Suprapubic skin (tissue), 4 donors: ENCODE data around the gene SIN3B. TPM values are rescaled to one million over a fixed set of nuclear protein-coding genes. Genes with fewer than 3 reads are reported as not detected.

Experiments used
- DNase-seq, 2 donors: peaks; one replicate each; pipeline ENCODE4 v3.0.0-alpha.2; 2019; ENCODE audit warnings: low spot score in 2 of 2
- H3K27ac ChIP-seq: fragments of 200-600 bp; sonication (generic); one replicate; pipeline ENCODE4 v1.5.1; 2019
- H3K27me3 ChIP-seq: fragments of 200-600 bp; sonication (generic); one replicate; pipeline ENCODE4 v1.5.1; 2019
- H3K36me3 ChIP-seq: fragments of 200-600 bp; sonication (generic); one replicate; pipeline ENCODE4 v1.5.1; 2019
- H3K4me1 ChIP-seq: fragments of 200-600 bp; sonication (generic); one replicate; pipeline ENCODE4 v1.5.1; 2019
- H3K4me3 ChIP-seq: fragments of 200-600 bp; sonication (generic); one replicate; pipeline ENCODE4 v1.5.1; 2019; ENCODE audit warnings: mild to moderate bottlenecking
- H3K9me3 ChIP-seq: fragments of 200-600 bp; sonication (generic); one replicate; pipeline ENCODE4 v1.5.1; 2019
- CTCF ChIP-seq, 2 donors: fragments of 200-600 bp in 1 of 2; fragments of 450-650 bp in 1 of 2; sonication (generic) in 1 of 2; IDR thresholded peaks; one replicate each; pipeline ENCODE4 v1.5.1; 2016 to 2019; ENCODE audit warnings: antibody characterized with exemption in 2 of 2, mild to moderate bottlenecking in 1 of 2, moderate library complexity in 1 of 2
- EP300 ChIP-seq: sonication (generic); formaldehyde crosslinking; IDR thresholded peaks from one replicate; pipeline ENCODE4 v1.6.1; 2017; ENCODE audit warnings: antibody characterized with exemption
- POLR2A ChIP-seq, 2 donors: fragments of 450-650 bp; IDR thresholded peaks; one replicate each; pipeline ENCODE4 v1.6.1; 2017; ENCODE audit warnings: antibody characterized with exemption in 2 of 2, mild to moderate bottlenecking in 2 of 2, moderate library complexity in 2 of 2
- POLR2AphosphoS5 ChIP-seq, 3 donors: sonication (generic); formaldehyde crosslinking; IDR thresholded peaks; one replicate each; pipeline ENCODE4 v1.6.1; 2017; ENCODE audit warnings: antibody characterized with exemption in 3 of 3
- WGBS: methylation state at CpG from one replicate; pipeline ENCODE4 v1.1.5; 2018; 5-methylcytosine and 5-hydroxymethylcytosine counted together
- total RNA-seq, 4 donors: library from RNA; depleted of rRNA; stranded (reverse); fragments of >200 nt; gene quantifications; one replicate each; pipeline ENCODE4 v1.1.0, GENCODE V29; 2016

SIN3B gene
- total RNA-seq, 4 donors from 2014 or later, result 32.1 to 122 (median 39.4) TPM

GRCh38 chr19:16920816-16921529 lies 91.8 kb downstream of the SIN3B start:
- H3K27ac ChIP-seq, result no peak overlapping the region
- H3K4me1 ChIP-seq, result peaks cover 8% of the 10 kb centered on the region
- no peaks in the 10 kb centered on the region for H3K36me3 ChIP-seq
- H3K4me3 ChIP-seq, result no peak overlapping the region
- DNase-seq, result no peak
- peaks cover 5% of the 10 kb centered on the region for H3K27me3 ChIP-seq
- 52% methylated on average over 9 of the region's 12 CpGs for WGBS
- TF ChIP-seq POLR2A (IDR thresholded peaks at IDR 0.05) (no peak), POLR2AphosphoS5 (IDR thresholded peaks at IDR 0.05) (no peak), EP300 (no peak), CTCF (IDR thresholded peaks at IDR 0.05) (no peak)
- H3K9me3 ChIP-seq, result peaks cover 7% of the 10 kb centered on the region

GRCh38 chr19:16921766-16922591 lies 92.8 kb downstream of the SIN3B start:
- TF ChIP-seq EP300 (no peak), POLR2AphosphoS5 (IDR thresholded peaks at IDR 0.05) (no peak), POLR2A (IDR thresholded peaks at IDR 0.05) (no peak), CTCF (IDR thresholded peaks at IDR 0.05) (no peak)
- H3K4me1 ChIP-seq, result peaks cover 8% of the 10 kb centered on the region
- no peak overlapping the region for H3K4me3 ChIP-seq
- H3K27ac ChIP-seq, result no peak overlapping the region
- 91% methylated on average over 18 of the region's 21 CpGs for WGBS
- H3K9me3 ChIP-seq, result peaks cover 7% of the 10 kb centered on the region
- H3K36me3 ChIP-seq, result no peaks in the 10 kb centered on the region
- H3K27me3 ChIP-seq, result peaks cover 5% of the 10 kb centered on the region
- DNase-seq, result no peak

GRCh38 chr19:16922592-16922934 lies 93.4 kb downstream of the SIN3B start:
- Histone ChIP-seq H3K27me3 (peaks cover 5% of the 10 kb centered on the region), H3K9me3 (peaks cover 7% of the 10 kb centered on the region), H3K4me3 (no peak overlapping the region), H3K36me3 (no peaks in the 10 kb centered on the region), H3K4me1 (peaks cover 8% of the 10 kb centered on the region), H3K27ac (no peak overlapping the region)
- TF ChIP-seq POLR2A (IDR thresholded peaks at IDR 0.05) (no peak), POLR2AphosphoS5 (IDR thresholded peaks at IDR 0.05) (no peak), EP300 (no peak), CTCF (IDR thresholded peaks at IDR 0.05) (no peak)
- 70% methylated on average over 1 of the region's 1 CpG for WGBS
- DNase-seq, result no peak

GRCh38 chr19:16922949-16923348 lies 93.8 kb downstream of the SIN3B start:
- Histone ChIP-seq H3K4me1 (peaks cover 8% of the 10 kb centered on the region), H3K27ac (no peak overlapping the region), H3K9me3 (peaks cover 7% of the 10 kb centered on the region), H3K4me3 (no peak overlapping the region), H3K27me3 (peaks cover 5% of the 10 kb centered on the region), H3K36me3 (no peaks in the 10 kb centered on the region)
- WGBS, result 86% methylated on average over 13 of the region's 13 CpGs
- TF ChIP-seq EP300 (no peak), POLR2A (IDR thresholded peaks at IDR 0.05) (no peak), CTCF (IDR thresholded peaks at IDR 0.05) (no peak), POLR2AphosphoS5 (IDR thresholded peaks at IDR 0.05) (no peak)
- DNase-seq, result no peak

- no peak for TF ChIP-seq CTCF (IDR thresholded peaks at IDR 0.05)
- TF ChIP-seq EP300, result no peak
- TF ChIP-seq POLR2AphosphoS5 (IDR thresholded peaks at IDR 0.05), result no peak
- no peak for TF ChIP-seq POLR2A (IDR thresholded peaks at IDR 0.05)
- H3K9me3 ChIP-seq, result no peaks in the 10 kb centered on the region
- H3K36me3 ChIP-seq, result no peaks in the 10 kb centered on the region
- no peaks in the 10 kb centered on the region for H3K27me3 ChIP-seq
- H3K4me1 ChIP-seq, result no peaks in the 10 kb centered on the region
- no peak overlapping the region for H3K27ac ChIP-seq
- no peak for DNase-seq
- WGBS, result 93% methylated on average over 13 of the region's 13 CpGs
- H3K4me3 ChIP-seq, result no peak overlapping the region
These were observed 98.7 kb downstream of the SIN3B start for GRCh38 chr19:16927883-16928282.
